Karpas-422 (cell line): Measurements from ENCODE around the gene HSFX3. TPM values are rescaled to one million over a fixed set of nuclear protein-coding genes. Genes with fewer than 3 reads are reported as not detected.
"Not testable (repeated sequence)": the region's sequence is repeated elsewhere in the genome, so short reads cannot be mapped to it uniquely, and the experiment has no call there.

Experiments used
- DNase-seq: peaks from one replicate; pipeline ENCODE4 v3.0.0-alpha.2; 2015
- H2AFZ ChIP-seq: fragments of 200-600 bp; sonication (generic); 2 replicates; pipeline ENCODE4 v1.6.1; 2014; ENCODE audit warnings: antibody characterized with exemption, low read length, mixed read lengths
- H3K27ac ChIP-seq: fragments of 200-600 bp; sonication (generic); 2 replicates; pipeline ENCODE4 v1.5.1; 2014; ENCODE audit warnings: mild to moderate bottlenecking, low read length, moderate library complexity
- H3K27me3 ChIP-seq: fragments of 200-600 bp; sonication (generic); 2 replicates; pipeline ENCODE4 v1.6.1; 2014; ENCODE audit warnings: low read length, mixed read lengths
- H3K36me3 ChIP-seq: fragments of 200-600 bp; sonication (generic); 2 replicates; pipeline ENCODE4 v1.6.1; 2014; ENCODE audit warnings: low read length, mixed read lengths; ENCODE audit not compliant: insufficient read depth
- H3K4me1 ChIP-seq: fragments of 200-600 bp; sonication (generic); 2 replicates; pipeline ENCODE4 v1.6.1; 2014; ENCODE audit warnings: mild to moderate bottlenecking, low read length, mixed read lengths
- H3K4me2 ChIP-seq: fragments of 200-600 bp; sonication (generic); 2 replicates; pipeline ENCODE4 v1.6.1; 2014; ENCODE audit warnings: low read length, low read depth, mild to moderate bottlenecking; ENCODE audit not compliant: poor library complexity, severe bottlenecking
- H3K4me3 ChIP-seq: fragments of 200-600 bp; sonication (generic); 2 replicates; pipeline ENCODE4 v1.5.1; 2014; ENCODE audit warnings: mild to moderate bottlenecking, antibody characterized with exemption, low read length, mixed read lengths
- H3K79me2 ChIP-seq: fragments of 200-600 bp; sonication (generic); 2 replicates; pipeline ENCODE4 v1.6.1; 2014; ENCODE audit warnings: mild to moderate bottlenecking, low read length, mixed read lengths
- H3K9ac ChIP-seq: fragments of 200-600 bp; sonication (generic); 2 replicates; pipeline ENCODE4 v1.6.0; 2014; ENCODE audit warnings: low read length
- H3K9me2 ChIP-seq: fragments of 200-600 bp; sonication (generic), shearing (Covaris generic); replicated peaks from 2 replicates; pipeline ENCODE4 v1.6.0; 2014; ENCODE audit warnings: mild to moderate bottlenecking, low read length, moderate library complexity; ENCODE audit not compliant: insufficient read depth
- H3K9me3 ChIP-seq: fragments of 300-700, 200-600 bp; sonication (generic); 2 replicates; pipeline ENCODE4 v1.6.1; 2014; ENCODE audit warnings: low read length, mixed read lengths
- H4K20me1 ChIP-seq: fragments of 200-600 bp; sonication (generic); 2 replicates; pipeline ENCODE4 v1.6.1; 2014; ENCODE audit warnings: mild to moderate bottlenecking, antibody characterized with exemption, low read length, low read depth; ENCODE audit not compliant: insufficient read depth
- total RNA-seq: library from RNA; depleted of rRNA; stranded (reverse); fragments of >200 nt; shearing (Covaris generic); gene quantifications from 2 replicates; pipeline ENCODE4 v1.2.3, GENCODE V29; 2014; ENCODE audit warnings: low replicate concordance

HSFX3 gene
- total RNA-seq, 1 experiment from 2014 or later: not detected

GRCh38 chrX:149510386-149510785 is 39.3 kb downstream of the HSFX3 start:
- no peak overlapping the region for H3K9ac ChIP-seq
- no peak overlapping the region for H3K4me2 ChIP-seq

GRCh38 chrX:149508467-149508866 is 41.3 kb downstream of the HSFX3 start:
- Histone ChIP-seq H3K9ac (no peak overlapping the region), H4K20me1 (no peaks in the 10 kb centered on the region), H3K79me2 (peaks cover 6% of the 10 kb centered on the region), H2AFZ (no peak overlapping the region), H3K4me3 (no peak overlapping the region), H3K36me3 (no peaks in the 10 kb centered on the region), H3K27ac (no peak overlapping the region), H3K4me2 (no peak overlapping the region), H3K9me2 (no peaks in the 10 kb centered on the region), H3K27me3 (no peaks in the 10 kb centered on the region), H3K9me3 (no peaks in the 10 kb centered on the region), H3K4me1 (peaks cover 21% of the 10 kb centered on the region)
- DNase-seq: no peak

More at GRCh38 chrX:149510386-149510785, 39.3 kb downstream of the HSFX3 start:
- no peak overlapping the region for H2AFZ ChIP-seq
- no peak overlapping the region for H3K27ac ChIP-seq
- no peaks in the 10 kb centered on the region for H3K79me2 ChIP-seq
- H3K4me1 ChIP-seq: peaks cover 11% of the 10 kb centered on the region
- no peaks in the 10 kb centered on the region for H3K9me2 ChIP-seq
- H3K4me3 ChIP-seq: no peak overlapping the region
- H3K36me3 ChIP-seq: no peaks in the 10 kb centered on the region
- no peaks in the 10 kb centered on the region for H4K20me1 ChIP-seq
- peak; percentile 72 for DNase-seq
- no peaks in the 10 kb centered on the region for H3K27me3 ChIP-seq
- no peaks in the 10 kb centered on the region for H3K9me3 ChIP-seq

- Histone ChIP-seq H3K9me3 (no peaks in the 10 kb centered on the region), H3K27ac (no peak overlapping the region), H3K27me3 (no peaks in the 10 kb centered on the region), H3K79me2 (peaks cover 21% of the 10 kb centered on the region), H3K4me1 (peaks cover 36% of the 10 kb centered on the region), H2AFZ (no peak overlapping the region), H3K9me2 (no peaks in the 10 kb centered on the region), H3K4me3 (no peak overlapping the region), H3K36me3 (peaks cover 14% of the 10 kb centered on the region), H3K4me2 (no peak overlapping the region), H4K20me1 (peaks cover 8% of the 10 kb centered on the region; the same call in 1 of the 2 replicates), H3K9ac (no peak overlapping the region)
- DNase-seq: no peak
These were observed 43.4 kb downstream of the HSFX3 start for GRCh38 chrX:149506349-149506748.

DNA sequence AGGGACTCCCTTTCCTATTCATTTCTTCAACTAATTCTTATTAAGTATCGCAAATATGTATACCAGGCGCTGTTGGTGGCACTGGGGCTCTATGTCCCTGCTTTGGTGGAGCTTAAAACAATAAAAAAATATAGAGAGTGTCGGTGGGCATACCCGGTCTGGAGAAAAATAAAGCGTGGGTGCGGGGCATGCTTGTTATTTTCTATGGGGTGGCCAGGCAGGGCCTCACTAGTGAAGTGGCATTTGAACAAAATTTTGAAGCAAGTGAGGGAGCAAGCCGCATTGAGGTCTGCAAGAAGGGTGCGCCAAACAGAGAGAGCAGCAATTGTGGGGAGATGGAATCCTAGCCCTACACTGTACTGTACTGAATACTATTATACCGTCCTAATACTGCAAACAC is 44.1 kb downstream of the HSFX3 start:
- Histone ChIP-seq H3K27me3 (no peaks in the 10 kb centered on the region), H2AFZ (peak overlapping the region; percentile 64; the same call in 1 of the 2 replicates), H3K27ac (no peak overlapping the region), H3K36me3 (peaks cover 14% of the 10 kb centered on the region), H3K9ac (peak overlapping the region; percentile 77), H4K20me1 (peaks cover 8% of the 10 kb centered on the region; the same call in 1 of the 2 replicates), H3K9me3 (no peaks in the 10 kb centered on the region), H3K9me2 (no peaks in the 10 kb centered on the region), H3K4me1 (peaks cover 43% of the 10 kb centered on the region), H3K79me2 (peaks cover 25% of the 10 kb centered on the region), H3K4me2 (peak overlapping the region; percentile 68), H3K4me3 (peak overlapping the region; percentile 73; the same call in 1 of the 2 replicates)
- DNase-seq: no peak

- Histone ChIP-seq H2AFZ (peak within 1 kb of the TSS; percentile 64), H3K79me2 (peaks cover 27% of the 10 kb centered on the region)
- DNase-seq: peak; percentile 96
These were observed 44.6 kb downstream of the HSFX3 start, which contains the start of gene IDS for GRCh38 chrX:149504915-149505651. Gene IDS, minus strand, starts transcription at chrX:149505306. Its CDS starts 169 bp downstream, at chrX:149505137.

GRCh38 chrX:149504226-149504914 is 45.4 kb downstream of the HSFX3 start:
- Histone ChIP-seq H3K27me3 (no peaks in the 10 kb centered on the region), H3K4me1 (peaks cover 53% of the 10 kb centered on the region), H2AFZ (no peak overlapping the region; the same call in 1 of the 2 replicates), H3K79me2 (peaks cover 30% of the 10 kb centered on the region), H3K27ac (peak overlapping the region; percentile 89), H3K9me2 (no peaks in the 10 kb centered on the region), H3K9ac (peak overlapping the region; percentile 77), H3K9me3 (no peaks in the 10 kb centered on the region), H4K20me1 (peaks cover 11% of the 10 kb centered on the region; the same call in 1 of the 2 replicates), H3K36me3 (peaks cover 17% of the 10 kb centered on the region), H3K4me3 (peak overlapping the region; percentile 73), H3K4me2 (peak overlapping the region; percentile 68)
- peak; percentile 95 for DNase-seq

More at GRCh38 chrX:149504915-149505651, 44.6 kb downstream of the HSFX3 start, which contains the start of gene IDS:
- Histone ChIP-seq H3K9me2 (no peaks in the 10 kb centered on the region), H3K4me3 (peak within 1 kb of the TSS; percentile 73), H3K9ac (peak within 1 kb of the TSS; percentile 77), H4K20me1 (peaks cover 8% of the 10 kb centered on the region; the same call in 1 of the 2 replicates), H3K9me3 (no peaks in the 10 kb centered on the region), H3K4me2 (peak within 1 kb of the TSS; percentile 68), H3K4me1 (peaks cover 46% of the 10 kb centered on the region), H3K27ac (peak within 1 kb of the TSS; percentile 89), H3K36me3 (peaks cover 14% of the 10 kb centered on the region), H3K27me3 (no peaks in the 10 kb centered on the region)

GRCh38 chrX:149503446-149503845 is 46.3 kb downstream of the HSFX3 start:
- H3K36me3 ChIP-seq: peaks cover 17% of the 10 kb centered on the region
- DNase-seq: peak; percentile 92
- not testable (repeated sequence) for H2AFZ ChIP-seq, H3K27me3 ChIP-seq, H3K9me3 ChIP-seq, H3K9me2 ChIP-seq
- peak overlapping the region; percentile 68 for H3K4me2 ChIP-seq
- H3K4me1 ChIP-seq: peaks cover 62% of the 10 kb centered on the region
- H4K20me1 ChIP-seq: peaks cover 11% of the 10 kb centered on the region; the same call in 1 of the 2 replicates
- H3K4me3 ChIP-seq: peak overlapping the region; percentile 73; the same call in 1 of the 2 replicates
- peaks cover 30% of the 10 kb centered on the region for H3K79me2 ChIP-seq
- peak overlapping the region; percentile 77 for H3K9ac ChIP-seq
- H3K27ac ChIP-seq: peak overlapping the region; percentile 89

- H4K20me1 ChIP-seq: peaks cover 11% of the 10 kb centered on the region; the same call in 1 of the 2 replicates
- peaks cover 63% of the 10 kb centered on the region for H3K4me1 ChIP-seq
- not testable (repeated sequence) for H3K9me3 ChIP-seq, H2AFZ ChIP-seq, H3K9me2 ChIP-seq, H3K27me3 ChIP-seq, DNase-seq
- H3K36me3 ChIP-seq: peaks cover 20% of the 10 kb centered on the region
- H3K79me2 ChIP-seq: peaks cover 30% of the 10 kb centered on the region
- peak overlapping the region; percentile 61 for H3K27ac ChIP-seq
- H3K4me3 ChIP-seq: peak overlapping the region; percentile 46; the same call in 1 of the 2 replicates
- peak overlapping the region; percentile 43; the same call in 1 of the 2 replicates for H3K9ac ChIP-seq
- peak overlapping the region; percentile 60 for H3K4me2 ChIP-seq
These were observed 46.8 kb downstream of the HSFX3 start for GRCh38 chrX:149502923-149503322.
